Esophagus (tissue), 2 donors: Measurements from ENCODE around the gene TMEM50A. TPM values are rescaled to one million over a fixed set of nuclear protein-coding genes. Genes with fewer than 3 reads are reported as not detected.
"Not testable (repeated sequence)": the region's sequence is repeated elsewhere in the genome, so short reads cannot be mapped to it uniquely, and the experiment has no call there.

Experiments
- H3K27ac ChIP-seq, 2 donors: one replicate each; pipeline ENCODE4 v1.5.1; 2013; ENCODE audit warnings: low read depth in 2 of 2, mild to moderate bottlenecking in 2 of 2, inconsistent platforms in 1 of 2, low read length in 1 of 2, moderate library complexity in 1 of 2
- H3K27me3 ChIP-seq, 2 donors: one replicate each; pipeline ENCODE4 v1.6.1; 2013; ENCODE audit warnings: low read length in 2 of 2, control low read depth in 1 of 2, mild to moderate bottlenecking in 1 of 2; ENCODE audit not compliant: insufficient read depth in 2 of 2, control insufficient read depth in 1 of 2
- H3K36me3 ChIP-seq, 2 donors: one replicate each; pipeline ENCODE4 v1.6.1; 2013; ENCODE audit warnings: low read length in 1 of 2; ENCODE audit not compliant: control insufficient read depth in 2 of 2, insufficient read depth in 2 of 2
- H3K4me1 ChIP-seq, 2 donors: one replicate each; pipeline ENCODE4 v1.6.1; 2013; ENCODE audit warnings: low read length in 1 of 2; ENCODE audit not compliant: control insufficient read depth in 2 of 2, insufficient read depth in 2 of 2
- H3K4me3 ChIP-seq, 2 donors: one replicate each; pipeline ENCODE4 v1.5.1; 2013; ENCODE audit warnings: low read length in 2 of 2, mild to moderate bottlenecking in 2 of 2, low read depth in 1 of 2, moderate library complexity in 1 of 2
- H3K9me3 ChIP-seq, 2 donors: one replicate each; pipeline ENCODE4 v1.6.1; 2013; ENCODE audit warnings: mild to moderate bottlenecking in 2 of 2, low read depth in 1 of 2, low read length in 1 of 2, moderate library complexity in 1 of 2; ENCODE audit not compliant: control insufficient read depth in 2 of 2, insufficient read depth in 1 of 2
- WGBS, 2 donors: extraction: QIAGEN DNeasy Blood & Tissue Kit; methylation state at CpG; one replicate each; pipeline ENCODE4 v1.1.7; 2013; 5-methylcytosine and 5-hydroxymethylcytosine counted together
- polyA plus RNA-seq, 2 donors: library from polyadenylated mRNA; stranded (reverse); fragments of 200-250 nt; gene quantifications; one replicate each; pipeline ENCODE4 v1.2.3, GENCODE V29; 2013
- donor health status: healthy with polysubstance abuse.
- donor health status: Bipolar disorder and iron deficiency.

The TMEM50A gene
- polyA plus RNA-seq, 2 donors = 60.1 to 75.8 TPM

- not testable (repeated sequence) for H3K9me3 ChIP-seq, H3K4me1 ChIP-seq, H3K36me3 ChIP-seq, H3K4me3 ChIP-seq, H3K27ac ChIP-seq, H3K27me3 ChIP-seq
- 13 to 19% methylated on average over 5 to 6 of the region's 8 CpGs for WGBS, 2 donors
Observed at GRCh38 chr1:25402947-25403803, 65.0 kb downstream of the TMEM50A start.

DNA sequence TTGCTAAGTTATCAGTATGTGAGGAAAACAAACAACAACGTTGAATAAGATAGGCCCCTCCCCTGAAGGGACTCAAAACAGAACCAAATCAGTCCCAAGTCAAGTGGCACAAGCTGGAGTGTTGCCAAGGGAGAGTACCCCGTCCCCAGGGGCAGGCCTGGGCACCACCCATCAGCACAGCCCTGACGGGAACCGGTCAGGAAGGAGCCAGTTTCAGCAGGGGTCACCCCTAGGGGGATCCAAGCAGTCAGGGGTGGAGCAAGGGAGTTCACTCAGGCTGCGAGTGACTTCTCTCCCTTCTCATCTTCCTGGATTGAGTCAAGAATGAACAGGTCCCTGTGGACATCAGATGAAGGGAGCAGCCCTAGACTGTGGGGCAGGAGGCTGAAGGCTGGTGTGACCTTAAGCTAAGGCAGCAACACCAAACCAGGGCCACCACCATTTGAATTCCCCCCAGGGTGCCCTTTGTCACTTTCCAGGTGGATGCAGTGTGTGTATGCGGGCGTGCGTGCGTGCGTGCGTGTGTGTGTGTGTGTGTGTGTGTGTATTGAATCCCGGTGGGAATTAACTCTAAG, 67.7 kb downstream of the TMEM50A start:
- not testable (repeated sequence) for H3K27me3 ChIP-seq, H3K4me3 ChIP-seq, H3K4me1 ChIP-seq, H3K36me3 ChIP-seq, H3K27ac ChIP-seq, H3K9me3 ChIP-seq
- 75 to 78% methylated on average over 7 to 9 of the region's 12 CpGs for WGBS, 2 donors

DNA sequence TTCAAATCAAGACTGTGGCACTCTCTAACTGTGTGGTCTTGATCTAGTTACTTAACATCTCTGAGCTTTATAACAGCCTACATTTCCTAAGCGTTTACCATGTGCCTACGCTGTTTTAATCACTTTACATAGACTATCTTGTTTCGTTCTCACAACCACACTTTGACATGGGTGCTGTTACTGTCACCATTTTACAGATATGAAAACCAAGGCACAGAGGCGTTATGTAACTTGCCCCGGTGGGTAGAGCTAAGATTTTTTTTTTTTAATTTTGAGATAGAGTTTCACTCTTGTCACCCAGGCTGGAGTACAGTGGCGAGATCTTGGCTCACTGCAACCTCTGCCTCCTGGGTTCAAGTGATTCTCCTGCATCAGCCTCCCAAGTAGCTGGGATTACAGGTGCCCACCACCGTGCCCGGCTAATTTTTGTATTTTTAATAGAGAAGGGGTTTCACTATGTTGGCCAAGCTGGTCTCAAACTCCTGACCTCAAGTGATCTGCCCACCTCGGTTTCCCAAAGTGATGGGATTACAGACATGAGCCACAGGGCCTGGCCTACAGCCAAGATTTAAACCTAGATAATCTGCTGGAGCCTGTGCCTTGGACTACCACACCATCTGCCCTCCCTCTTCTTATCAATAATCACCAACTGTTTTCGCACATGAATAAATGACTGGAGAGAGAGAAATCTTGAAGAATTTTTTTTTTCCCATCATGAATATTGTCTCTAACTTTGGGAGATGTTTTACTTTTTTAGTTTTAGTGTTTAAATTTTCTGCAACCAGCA, 71.7 kb downstream of the TMEM50A start:
- H3K27ac ChIP-seq, H3K4me3 ChIP-seq, H3K9me3 ChIP-seq, H3K36me3 ChIP-seq, H3K27me3 ChIP-seq, H3K4me1 ChIP-seq: not testable (repeated sequence)
- 82 to 86% methylated on average over 8 to 10 of the region's 10 CpGs for WGBS, 2 donors

Other genes with a start within 250 kb of the TMEM50A start
- 10 to 100 TPM; 42.3 to 49.2 TPM for gene SYF2, start 105.8 kb upstream of the TMEM50A start, polyA plus RNA-seq
- 100 to 1,000 TPM in 1 of 2 donors, 10 to 100 TPM in 1; 45.2 to 264 TPM for gene RSRP1, start 90.9 kb upstream of the TMEM50A start, polyA plus RNA-seq
- gene RHD, start 65.8 kb upstream of the TMEM50A start, polyA plus RNA-seq = not detected
- under 1 TPM; 0.20 to 0.73 TPM for gene RHCE, start 82.5 kb downstream of the TMEM50A start, polyA plus RNA-seq
- gene MACO1, start 92.6 kb downstream of the TMEM50A start, polyA plus RNA-seq = 10 to 100 TPM; 16.1 to 23.3 TPM
- 10 to 100 TPM; 11.0 to 12.5 TPM for gene LDLRAP1, start 205.3 kb downstream of the TMEM50A start, polyA plus RNA-seq